B cell (primary cell): ENCODE data around the gene DLG2. TPM values are rescaled to one million over a fixed set of nuclear protein-coding genes. Genes with fewer than 3 reads are reported as not detected.

Experiments used
- ATAC-seq: fragments of 200-7000 bp; cut with Tn5 transposase; one replicate; pipeline ENCODE4 v1.10.0; 2021; ENCODE audit warnings: low read depth, mild to moderate bottlenecking, moderate number of reproducible peaks, moderate library complexity
- CTCF ChIA-PET: fragments of 350-600 bp; sonication (Branson Sonifier 250); formaldehyde crosslinking; loops from one replicate; lab custom pipeline; 2021; ENCODE audit warnings: antibody characterized with exemption, inconsistent platforms; lab: Charles Lee
- POLR2A ChIA-PET: fragments of 350-600 bp; sonication (Branson Sonifier 250); formaldehyde crosslinking; loops from one replicate; lab custom pipeline; 2021; ENCODE audit warnings: antibody characterized with exemption; lab: Charles Lee
- DNase-seq: peaks from one replicate; pipeline ENCODE4 v3.0.0; 2013
- H2AFZ ChIP-seq: 2 replicates; pipeline ENCODE4 v1.6.1; 2012; ENCODE audit warnings: mild to moderate bottlenecking, low read depth, low read length; ENCODE audit not compliant: insufficient read depth, poor library complexity, severe bottlenecking
- H3K27ac ChIP-seq, 2 donors: 1 replicate in 1 of 2; 2 replicates in 1 of 2; pipeline ENCODE4 v1.5.1; 2012 to 2013; ENCODE audit warnings: low read length in 2 of 2, mild to moderate bottlenecking in 2 of 2, moderate library complexity in 1 of 2
- H3K27me3 ChIP-seq, 4 experiments: fragments of 200-600 bp in 1 of 4; sonication (generic) in 1 of 4; replicated peaks in 1 of 4; 1 replicate in 2 of 4; 2 replicates in 2 of 4; pipeline versions ENCODE4 v1.6.1 to v1.7.0; 2013 to 2016; ENCODE audit warnings: low read length in 3 of 4, mild to moderate bottlenecking in 2 of 4, mixed read lengths in 1 of 4, moderate library complexity in 1 of 4; ENCODE audit not compliant: insufficient read depth in 4 of 4, control insufficient read depth in 3 of 4; ENCODE audit errors: control extremely low read depth in 1 of 4
- H3K36me3 ChIP-seq, 2 experiments: replicated peaks in 1 of 2; 1 replicate in 1 of 2; 2 replicates in 1 of 2; pipeline versions ENCODE4 v1.6.1 to v1.7.1; 2013; ENCODE audit warnings: low read length in 1 of 2; ENCODE audit not compliant: insufficient read depth in 2 of 2, control insufficient read depth in 1 of 2; ENCODE audit errors: control extremely low read depth in 1 of 2, extremely low read depth in 1 of 2
- H3K4me1 ChIP-seq, 2 donors: fragments of 200-600 bp in 1 of 2; sonication (generic) in 1 of 2; 1 replicate in 1 of 2; 2 replicates in 1 of 2; pipeline versions ENCODE4 v1.5.1 to v1.6.1; 2013 to 2017; ENCODE audit warnings: low read length in 2 of 2; ENCODE audit not compliant: control insufficient read depth in 2 of 2, insufficient read depth in 2 of 2
- H3K4me2 ChIP-seq: replicated peaks from 2 replicates; pipeline ENCODE3; 2012; ENCODE audit warnings: mild to moderate bottlenecking, low read depth, low read length; ENCODE audit not compliant: poor library complexity, severe bottlenecking
- H3K4me3 ChIP-seq, 5 experiments: fragments of 200-600 bp in 1 of 5; sonication (generic) in 1 of 5; 1 replicate in 3 of 5; 2 replicates in 2 of 5; pipeline versions ENCODE4 v1.5.1 to v1.7.0; 2011 to 2016; ENCODE audit warnings: low read length in 4 of 5, mild to moderate bottlenecking in 4 of 5, low read depth in 2 of 5, control low read depth in 1 of 5, moderate library complexity in 1 of 5; ENCODE audit not compliant: insufficient read depth in 1 of 5; ENCODE audit errors: control extremely low read depth in 1 of 5, extremely low read depth in 1 of 5
- H3K79me2 ChIP-seq: fragments of 200-600 bp; sonication (generic); one replicate; pipeline ENCODE4 v1.6.0; 2016; ENCODE audit warnings: low read length; ENCODE audit not compliant: control insufficient read depth, insufficient read depth
- H3K9ac ChIP-seq: fragments of 200-600 bp; sonication (generic); 2 replicates; pipeline ENCODE4 v1.6.1; 2017; ENCODE audit warnings: mild to moderate bottlenecking, low read length, moderate library complexity
- H3K9me3 ChIP-seq, 3 donors: one replicate each; pipeline versions ENCODE4 v1.6.1 to v1.7.1; 2013; ENCODE audit warnings: low read length in 2 of 3; ENCODE audit not compliant: control insufficient read depth in 2 of 3, insufficient read depth in 1 of 3; ENCODE audit errors: control extremely low read depth in 1 of 3
- H4K20me1 ChIP-seq: 2 replicates; pipeline ENCODE4 v1.6.0; 2012; ENCODE audit warnings: mild to moderate bottlenecking, low read length; ENCODE audit not compliant: insufficient read depth, control insufficient read depth, poor library complexity, severe bottlenecking
- H3K27ac Mint-ChIP-seq: one replicate; pipeline ENCODE4 v1.8.0; 2021; ENCODE audit warnings: mixed read lengths
- H3K27me3 Mint-ChIP-seq: one replicate; pipeline ENCODE4 v1.8.0; 2021; ENCODE audit warnings: mixed read lengths
- H3K4me1 Mint-ChIP-seq: one replicate; pipeline ENCODE4 v1.8.0; 2021; ENCODE audit warnings: mixed read lengths
- H3K4me3 Mint-ChIP-seq: one replicate; pipeline ENCODE4 v1.8.0; 2021; ENCODE audit warnings: mixed read lengths
- H3K9me3 Mint-ChIP-seq: one replicate; pipeline ENCODE4 v1.8.0; 2022; ENCODE audit warnings: mixed read lengths; ENCODE audit not compliant: insufficient read depth
- CTCF ChIP-seq: fragments of 200-600 bp; IDR thresholded peaks from one replicate; pipeline ENCODE4 v1.8.0; 2022; ENCODE audit warnings: antibody characterized with exemption, mild to moderate bottlenecking
- EZH2 ChIP-seq: IDR thresholded peaks from 2 replicates; pipeline ENCODE4 v1.6.1; 2012; ENCODE audit warnings: borderline replicate concordance, low read depth, mild to moderate bottlenecking, moderate library complexity, low read length; ENCODE audit not compliant: insufficient read depth, poor library complexity, severe bottlenecking
- WGBS: methylation state at CpG from one replicate; pipeline ENCODE4 v1.1.5; 2013; ENCODE audit warnings: missing lambda C conversion rate; ENCODE audit not compliant: insufficient coverage; 5-methylcytosine and 5-hydroxymethylcytosine counted together
- intact Hi-C: fragments of 100-400 bp; cut with micrococcal nuclease; formaldehyde crosslinking; loops from one replicate; pipeline ENCODE4 v1.10.0; 2022
- polyA plus RNA-seq: library from polyadenylated mRNA; depleted of rRNA; stranded (reverse); fragments of >200 nt; gene quantifications from 2 replicates; pipeline ENCODE4 v1.2.3, GENCODE V29; 2012
- total RNA-seq, 2 donors: library from RNA; stranded (reverse); fragments of 120-200 nt in 1 of 2; gene quantifications; 1 replicate in 1 of 2; 2 replicates in 1 of 2; pipeline versions ENCODE4 v1.2.3 to v1.2.4, GENCODE V29; 2013 to 2022

DLG2 gene
- total and polyA plus RNA-seq, 2 donors (not counting 1 experiment from before 2014, with no cell fraction given) = 0.54 to 5.4 TPM

GRCh38 chr11:84261707-84262106, 1365.4 kb downstream of the DLG2 start:
- ChIA-PET CTCF (no interaction called here), POLR2A (no interaction called here)
- Histone ChIP-seq H3K4me1 (no peaks in the 10 kb centered on the region), H3K27ac (no peak overlapping the region), H3K36me3 (no peaks in the 10 kb centered on the region), H3K4me3 (no peak overlapping the region), H3K9ac (no peak overlapping the region), H3K9me3 (no peaks in the 10 kb centered on the region), H2AFZ (no peak overlapping the region), H4K20me1 (no peaks in the 10 kb centered on the region), H3K27me3 (no peaks in the 10 kb centered on the region), H3K79me2 (no peaks in the 10 kb centered on the region), H3K4me2 (no peak overlapping the region)
- Mint-ChIP-seq H3K4me1 (no peaks in the 10 kb centered on the region), H3K27ac (no peak overlapping the region), H3K4me3 (no peak overlapping the region), H3K9me3 (no peaks in the 10 kb centered on the region), H3K27me3 (no peaks in the 10 kb centered on the region)
- no peak for TF ChIP-seq CTCF
- TF ChIP-seq EZH2 = no peak
- intact Hi-C loops = no loop called here
- ATAC-seq (no peak), DNase-seq (no peak)

GRCh38 chr11:84260862-84261261, 1366.3 kb downstream of the DLG2 start:
- TF ChIP-seq EZH2 = no peak
- no peak for TF ChIP-seq CTCF

More at GRCh38 chr11:84260862-84261261, 1366.3 kb downstream of the DLG2 start:
- H3K27ac Mint-ChIP-seq = no peak overlapping the region
- no peaks in the 10 kb centered on the region for H3K27me3 Mint-ChIP-seq
- Histone ChIP-seq H3K9ac (no peak overlapping the region), H3K4me1 (no peaks in the 10 kb centered on the region), H3K79me2 (no peaks in the 10 kb centered on the region), H3K27ac (no peak overlapping the region), H3K4me2 (no peak overlapping the region), H3K9me3 (no peaks in the 10 kb centered on the region), H3K27me3 (no peaks in the 10 kb centered on the region), H3K36me3 (no peaks in the 10 kb centered on the region), H3K4me3 (no peak overlapping the region), H4K20me1 (no peaks in the 10 kb centered on the region), H2AFZ (no peak overlapping the region)
- WGBS = no CpG with 5 or more reads among the region's 1 CpG
- DNase-seq = no peak
- intact Hi-C loops = no loop called here
- no peaks in the 10 kb centered on the region for H3K4me1 Mint-ChIP-seq
- H3K9me3 Mint-ChIP-seq = no peaks in the 10 kb centered on the region
- CTCF ChIA-PET = no interaction called here
- no peak for ATAC-seq
- POLR2A ChIA-PET = no interaction called here
- H3K4me3 Mint-ChIP-seq = no peak overlapping the region
